Measurements from ENCODE around the gene MRPL20. TPM values are rescaled to one million over a fixed set of nuclear protein-coding genes. Genes with fewer than 3 reads are reported as not detected.
A peak's percentile ranks its signal among the peaks of the same experiment; 100 is the strongest.

MRPL20 gene
- total and polyA plus RNA-seq, 9 of the 15 experiments (the other 6 are each of a cell fraction or from before 2014, with no cell fraction given), result 180 to 671 (median 229) TPM

GRCh38 chr1:1399187-1399871, 7.8 kb downstream of the MRPL20 start, which contains the start of gene CCNL2 (continued):
- no peak for TF ChIP-seq ZNF75A (CRISPR knock-in tag; IDR thresholded peaks at IDR 0.05)
- no peak for TF ChIP-seq ZNF512 (tag; IDR thresholded peaks at IDR 0.05)
- peak in 1 of 2 experiments; percentile 54 for TF ChIP-seq AFF1 (IDR thresholded peaks at IDR 0.05; ENCODE audit: low read depth in 1 of 2, partially characterized antibody in 2 of 2)
- no peak for TF ChIP-seq FOXA1 (IDR thresholded peaks at IDR 0.05; ENCODE audit: borderline replicate concordance)
- TF ChIP-seq CSDE1 (IDR thresholded peaks at IDR 0.05), result no peak; a peak in 1 of 4 replicates
- peak; percentile 98 for TF ChIP-seq NFYB (IDR thresholded peaks at IDR 0.05; ENCODE audit: extremely low read depth, insufficient read length)
- TF ChIP-seq TEAD4 (IDR thresholded peaks at IDR 0.05; ENCODE audit: low read length), result no peak
- TF ChIP-seq TEAD4 (CRISPR knock-in tag; IDR thresholded peaks at IDR 0.05; ENCODE audit: borderline replicate concordance), result no peak
- TF ChIP-seq NR2C1 (IDR thresholded peaks at IDR 0.05), result peak; percentile 91
- TF ChIP-seq NR2C1 (tag; IDR thresholded peaks at IDR 0.05), result peak; percentile 92
- no peak; the same call in 1 of the 2 replicates for TF ChIP-seq ZNF274 (IDR thresholded peaks at IDR 0.05; ENCODE audit: borderline replicate concordance, low read depth, low read length)
- peak; percentile 34; the same call in 1 of the 2 replicates for TF ChIP-seq EP300 (IDR thresholded peaks at IDR 0.05; ENCODE audit: low read length)
- peak; percentile 96 for TF ChIP-seq VEZF1 (CRISPR knock-in tag; IDR thresholded peaks at IDR 0.05)
- peak in 1 of 2 experiments; percentile 68; a peak in 1 of 3 replicates for TF ChIP-seq CBX3 (IDR thresholded peaks at IDR 0.05; ENCODE audit: borderline replicate concordance in 1 of 2, low read length in 2 of 2)
- 0 out of 2 replicates have a peak, but pooled peaks have one; percentile 75 for TF ChIP-seq ZNF583 (CRISPR knock-in tag; IDR thresholded peaks at IDR 0.05)
- 0 out of 2 replicates have a peak, but pooled peaks have one; percentile 9 for TF ChIP-seq ZNF24 (IDR thresholded peaks at IDR 0.05)
- peak in 1 of 2 experiments; percentile 89; a peak in 2 of 4 replicates for TF ChIP-seq UBTF (IDR thresholded peaks at IDR 0.05; ENCODE audit: borderline replicate concordance in 1 of 2, low read depth in 2 of 2, low read length in 2 of 2)
- TF ChIP-seq ZBED1 (IDR thresholded peaks at IDR 0.05), result no peak
- no peak for TF ChIP-seq PTBP1 (IDR thresholded peaks at IDR 0.05; ENCODE audit: low read depth, low read length)
- no peak for TF ChIP-seq CBX5 (IDR thresholded peaks at IDR 0.05; ENCODE audit: borderline replicate concordance, low read depth)
